ENCODE results near the gene TPRA1.

- TF ChIP-seq CTCF (IDR thresholded peaks at IDR 0.05) (no peak), POLR2A (IDR thresholded peaks at IDR 0.05) (no peak)
Measured at GRCh38 chr3:127531821-127532220, 58.7 kb downstream of the TPRA1 start.
